GM18951 (cell line): ENCODE results near the gene LMAN2L.

Source experiments
- POLR2A ChIP-seq: IDR thresholded peaks from 4 replicates; pipeline ENCODE4 v1.6.1; 2011; ENCODE audit warnings: mild to moderate bottlenecking; ENCODE audit not compliant: insufficient read length, insufficient read depth; ENCODE audit errors: extremely low read depth
- in situ Hi-C: fragments of 300-500 bp; cut with MboI; formaldehyde crosslinking; loops from one replicate; pipeline ENCODE4 v1.12.0; 2022; ENCODE audit warnings: low sequenced_read_pairs, mixed read lengths, inconsistent platforms; ENCODE audit not compliant: unreplicated experiment

LMAN2L gene

GRCh38 chr2:96710985-96711384 lies 28.9 kb downstream of the LMAN2L start:
- no peak for TF ChIP-seq POLR2A
- in situ Hi-C loops: no loop called here

DNA sequence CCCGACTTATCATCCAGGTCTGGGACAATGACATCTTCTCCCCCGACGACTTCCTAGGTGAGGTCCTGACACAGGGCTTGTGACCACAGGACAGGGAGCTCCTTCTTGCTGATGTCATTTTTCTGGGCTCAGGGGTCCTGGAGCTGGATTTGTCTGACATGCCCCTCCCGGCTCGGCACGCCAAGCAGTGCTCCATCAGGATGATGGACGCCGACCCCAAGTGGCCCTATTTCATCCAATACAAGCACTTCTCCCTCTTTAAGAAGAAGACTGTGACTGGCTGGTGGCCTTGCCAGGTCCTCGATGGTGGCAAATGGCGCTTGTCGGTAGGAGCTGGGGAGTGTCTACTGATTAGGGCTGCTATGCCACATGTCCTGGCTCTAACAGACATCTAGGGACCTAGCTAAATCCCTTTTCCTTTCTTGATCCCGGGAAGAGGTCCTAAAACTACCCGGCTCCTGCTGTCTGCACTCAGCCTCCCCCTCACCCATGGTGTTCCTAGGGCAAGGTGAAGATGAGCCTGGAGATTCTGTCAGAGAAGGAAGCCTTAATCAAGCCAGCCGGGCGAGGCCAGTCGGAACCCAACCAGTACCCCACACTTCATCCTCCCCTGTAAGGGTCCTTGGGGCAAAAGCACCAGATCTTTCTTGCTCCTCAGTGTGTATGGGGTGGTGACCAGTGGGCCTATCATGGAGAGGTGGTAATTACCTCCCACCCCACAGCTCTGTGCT lies 36.7 kb downstream of the LMAN2L start:
- TF ChIP-seq POLR2A: no peak
- in situ Hi-C loops: no loop called here

- in situ Hi-C loops: no loop called here
- TF ChIP-seq POLR2A: no peak
Observed at GRCh38 chr2:96702098-96702785, 37.6 kb downstream of the LMAN2L start.

DNA sequence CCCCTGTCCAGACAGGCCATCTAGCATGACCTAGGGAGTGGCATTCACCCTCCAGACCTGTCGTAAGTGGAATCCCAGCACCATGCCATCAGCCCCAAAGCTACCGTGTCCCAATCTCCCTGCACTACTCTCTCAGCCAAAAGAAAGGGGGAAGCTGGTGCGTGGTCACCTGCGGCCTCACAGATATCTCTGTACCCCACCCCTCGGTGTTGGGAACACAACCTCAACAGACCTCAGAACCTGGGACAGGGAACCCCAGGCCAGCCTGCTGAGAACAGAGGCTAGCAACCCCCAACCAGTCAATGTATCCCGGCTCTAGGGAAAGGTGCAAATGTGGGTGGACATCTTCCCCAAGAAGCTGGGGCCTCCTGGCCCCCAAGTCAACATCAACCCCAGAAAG lies 38.2 kb downstream of the LMAN2L start:
- in situ Hi-C loops: no loop called here
- TF ChIP-seq POLR2A: no peak

DNA sequence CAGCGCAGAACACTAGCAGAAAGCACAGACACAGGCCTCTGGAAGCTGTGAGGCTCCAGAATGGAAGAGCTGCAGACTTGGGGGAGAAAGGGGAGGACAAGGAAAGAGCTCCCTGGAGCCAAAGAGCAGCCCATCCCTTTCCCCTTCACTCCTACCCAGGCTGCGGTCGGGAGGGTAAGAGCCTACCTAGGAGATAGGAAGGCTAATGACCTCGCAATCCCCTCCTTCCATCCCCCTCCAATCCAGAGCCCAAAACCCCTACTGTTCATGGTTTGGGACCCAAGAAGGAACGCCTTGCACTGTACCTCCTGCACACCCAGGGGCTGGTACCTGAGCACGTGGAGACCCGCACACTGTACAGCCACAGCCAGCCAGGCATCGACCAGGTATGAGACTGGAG lies 39.8 kb downstream of the LMAN2L start:
- in situ Hi-C loops: no loop called here
- TF ChIP-seq POLR2A: no peak

GRCh38 chr2:96699621-96700020 lies 40.2 kb downstream of the LMAN2L start:
- no peak for TF ChIP-seq POLR2A
- in situ Hi-C loops: no loop called here

DNA sequence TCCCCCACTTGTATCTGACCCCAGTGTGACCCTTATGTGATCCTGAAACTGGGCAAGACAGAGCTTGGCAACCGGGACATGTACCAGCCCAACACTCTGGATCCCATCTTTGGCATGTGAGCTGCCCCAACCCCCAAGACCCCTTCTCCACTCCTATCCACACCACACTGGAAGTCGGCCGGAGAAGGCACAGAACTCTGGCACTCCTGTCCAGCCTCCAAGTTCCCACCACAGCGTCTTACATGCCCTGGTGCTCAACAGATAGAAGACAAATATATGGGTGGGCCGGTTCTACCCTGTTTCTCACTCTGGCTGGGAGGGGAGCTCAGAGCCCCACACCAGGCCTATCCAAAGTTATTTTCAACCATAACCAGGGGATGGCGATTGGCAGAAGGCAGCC lies 40.8 kb downstream of the LMAN2L start:
- TF ChIP-seq POLR2A: no peak
- in situ Hi-C loops: no loop called here

GRCh38 chr2:96698221-96698861 lies 41.5 kb downstream of the LMAN2L start:
- no peak for TF ChIP-seq POLR2A
- in situ Hi-C loops: no loop called here

DNA sequence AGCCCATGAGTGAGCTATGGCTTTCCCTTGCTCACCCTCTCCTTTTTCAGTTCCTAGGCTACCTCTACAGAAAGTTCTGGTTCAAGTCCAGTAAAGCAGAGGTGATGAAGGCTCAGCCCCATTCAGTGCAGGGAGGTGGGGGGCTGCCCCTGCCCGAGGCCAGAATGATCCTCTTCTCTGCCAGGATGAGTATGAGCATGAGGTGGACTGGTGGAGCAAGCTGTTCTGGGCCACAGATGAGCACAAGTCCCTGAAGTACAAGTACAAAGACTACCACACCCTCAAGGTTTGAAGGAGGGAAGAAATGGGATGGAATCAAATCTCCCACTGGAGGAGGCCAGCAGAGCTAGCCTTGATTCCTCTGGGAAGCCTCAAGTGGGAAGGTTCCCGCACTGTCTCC lies 42.4 kb downstream of the LMAN2L start:
- no peak for TF ChIP-seq POLR2A
- in situ Hi-C loops: no loop called here

DNA sequence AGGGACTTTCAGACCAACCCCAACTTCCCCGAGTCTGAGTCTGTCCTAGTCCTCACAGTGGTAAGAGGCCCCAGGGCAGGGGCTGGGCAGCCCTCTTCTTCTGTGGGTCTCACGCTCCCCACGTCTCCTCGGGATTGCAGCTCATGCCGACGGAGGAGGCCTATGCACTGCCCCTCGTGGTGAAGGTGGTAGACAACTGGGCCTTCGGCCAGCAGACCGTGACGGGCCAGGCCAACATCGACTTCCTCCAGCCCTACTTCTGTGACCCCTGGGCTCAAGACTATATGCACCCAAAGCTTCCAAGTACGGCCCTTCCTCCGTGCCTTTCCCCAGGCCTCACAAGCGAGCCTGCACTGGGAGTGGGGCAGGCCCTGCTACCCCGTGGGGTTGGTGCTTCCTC lies 44.3 kb downstream of the LMAN2L start:
- in situ Hi-C loops: no loop called here
- no peak for TF ChIP-seq POLR2A

GRCh38 chr2:96694816-96695455 lies 44.9 kb downstream of the LMAN2L start:
- in situ Hi-C loops: no loop called here
- no peak for TF ChIP-seq POLR2A

DNA sequence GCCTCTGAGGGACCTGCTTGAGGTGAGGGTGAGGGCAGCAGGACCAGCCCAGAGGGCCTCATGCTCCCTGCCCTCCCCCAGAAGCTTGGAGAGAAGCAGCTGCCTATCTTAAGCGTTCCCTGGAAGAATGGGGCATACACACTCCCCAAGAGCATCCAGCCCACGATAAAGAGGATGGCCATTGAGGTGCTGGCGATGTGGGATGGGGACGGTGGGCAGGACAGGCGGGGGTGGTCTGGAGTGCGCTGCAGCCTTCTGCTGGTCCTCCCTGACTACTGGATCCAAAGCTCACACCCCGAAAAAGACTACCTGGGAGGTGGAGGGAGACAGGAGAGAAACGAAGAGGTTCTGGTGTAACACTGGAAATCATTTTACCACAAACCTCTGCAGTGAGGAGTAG lies 45.6 kb downstream of the LMAN2L start:
- in situ Hi-C loops: no loop called here
- no peak for TF ChIP-seq POLR2A
